Body of pancreas (tissue), 4 donors: ENCODE results near the gene TIMM10.

ENCODE experiments used
- POLR2A ChIP-seq, 3 donors: fragments of 450-650 bp; IDR thresholded peaks; one replicate each; pipeline ENCODE4 v1.6.1; 2016; ENCODE audit warnings: antibody characterized with exemption in 3 of 3, mild to moderate bottlenecking in 2 of 3
- TF ChIP-seq, protein P1 (sequence below), 7 experiments: fragments of 450-650 bp in 4 of 7; fragments of 200-600 bp in 3 of 7; sonication (generic) in 3 of 7; IDR thresholded peaks; one replicate each; pipeline ENCODE4 v1.5.1; 2016 to 2019; ENCODE audit warnings: antibody characterized with exemption in 7 of 7

GRCh38 chr11:57543593-57543992, 13.0 kb upstream of the TIMM10 start:
- TF ChIP-seq, protein P1, sequence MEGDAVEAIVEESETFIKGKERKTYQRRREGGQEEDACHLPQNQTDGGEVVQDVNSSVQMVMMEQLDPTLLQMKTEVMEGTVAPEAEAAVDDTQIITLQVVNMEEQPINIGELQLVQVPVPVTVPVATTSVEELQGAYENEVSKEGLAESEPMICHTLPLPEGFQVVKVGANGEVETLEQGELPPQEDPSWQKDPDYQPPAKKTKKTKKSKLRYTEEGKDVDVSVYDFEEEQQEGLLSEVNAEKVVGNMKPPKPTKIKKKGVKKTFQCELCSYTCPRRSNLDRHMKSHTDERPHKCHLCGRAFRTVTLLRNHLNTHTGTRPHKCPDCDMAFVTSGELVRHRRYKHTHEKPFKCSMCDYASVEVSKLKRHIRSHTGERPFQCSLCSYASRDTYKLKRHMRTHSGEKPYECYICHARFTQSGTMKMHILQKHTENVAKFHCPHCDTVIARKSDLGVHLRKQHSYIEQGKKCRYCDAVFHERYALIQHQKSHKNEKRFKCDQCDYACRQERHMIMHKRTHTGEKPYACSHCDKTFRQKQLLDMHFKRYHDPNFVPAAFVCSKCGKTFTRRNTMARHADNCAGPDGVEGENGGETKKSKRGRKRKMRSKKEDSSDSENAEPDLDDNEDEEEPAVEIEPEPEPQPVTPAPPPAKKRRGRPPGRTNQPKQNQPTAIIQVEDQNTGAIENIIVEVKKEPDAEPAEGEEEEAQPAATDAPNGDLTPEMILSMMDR (IDR thresholded peaks at IDR 0.05): no peak
- TF ChIP-seq POLR2A (IDR thresholded peaks at IDR 0.05): no peak
